ENCODE results near the gene UBE2U.

The UBE2U gene

GRCh38 chr1:64266991-64267390, 63.6 kb downstream of the UBE2U start:
- Histone ChIP-seq H3K9me3 (ENCODE audit: control insufficient read depth, insufficient read depth, low read length) (no peaks in the 10 kb centered on the region), H3K4me3 (ENCODE audit: low read depth, low read length) (no peak overlapping the region), H3K27me3 (ENCODE audit: control insufficient read depth, insufficient read depth, low read length) (no peaks in the 10 kb centered on the region), H3K9ac (ENCODE audit: low read depth, low read length) (no peak overlapping the region), H3K36me3 (ENCODE audit: control insufficient read depth, insufficient read depth, low read length) (no peaks in the 10 kb centered on the region), H3K4me1 (ENCODE audit: control insufficient read depth, insufficient read depth, low read length) (no peaks in the 10 kb centered on the region)

GRCh38 chr1:64268653-64269557, 65.5 kb downstream of the UBE2U start:
- Histone ChIP-seq H3K36me3 (ENCODE audit: control insufficient read depth, insufficient read depth, low read length) (no peaks in the 10 kb centered on the region), H3K27me3 (ENCODE audit: control insufficient read depth, insufficient read depth, low read length) (no peaks in the 10 kb centered on the region), H3K9me3 (ENCODE audit: control insufficient read depth, insufficient read depth, low read length) (peaks cover 6% of the 10 kb centered on the region), H3K4me1 (ENCODE audit: control insufficient read depth, insufficient read depth, low read length) (no peaks in the 10 kb centered on the region), H3K9ac (ENCODE audit: low read depth, low read length) (no peak overlapping the region), H3K4me3 (ENCODE audit: low read depth, low read length) (no peak overlapping the region)

- Histone ChIP-seq H3K27me3 (ENCODE audit: control insufficient read depth, insufficient read depth, low read length) (no peaks in the 10 kb centered on the region), H3K4me1 (ENCODE audit: control insufficient read depth, insufficient read depth, low read length) (no peaks in the 10 kb centered on the region), H3K4me3 (ENCODE audit: low read depth, low read length) (no peak overlapping the region), H3K9ac (ENCODE audit: low read depth, low read length) (no peak overlapping the region), H3K36me3 (ENCODE audit: control insufficient read depth, insufficient read depth, low read length) (no peaks in the 10 kb centered on the region), H3K9me3 (ENCODE audit: control insufficient read depth, insufficient read depth, low read length) (peaks cover 6% of the 10 kb centered on the region)
Observed at GRCh38 chr1:64269558-64269884, 66.1 kb downstream of the UBE2U start.

- Histone ChIP-seq H3K9me3 (ENCODE audit: control insufficient read depth, insufficient read depth, low read length) (no peaks in the 10 kb centered on the region), H3K36me3 (ENCODE audit: control insufficient read depth, insufficient read depth, low read length) (no peaks in the 10 kb centered on the region), H3K27me3 (ENCODE audit: control insufficient read depth, insufficient read depth, low read length) (no peaks in the 10 kb centered on the region), H3K4me3 (ENCODE audit: low read depth, low read length) (no peak overlapping the region), H3K9ac (ENCODE audit: low read depth, low read length) (no peak overlapping the region), H3K4me1 (ENCODE audit: control insufficient read depth, insufficient read depth, low read length) (no peaks in the 10 kb centered on the region)
Observed at GRCh38 chr1:64280001-64280400, 76.6 kb downstream of the UBE2U start.

GRCh38 chr1:64282351-64282750, 78.9 kb downstream of the UBE2U start:
- Histone ChIP-seq H3K9ac (ENCODE audit: low read depth, low read length) (no peak overlapping the region), H3K36me3 (ENCODE audit: control insufficient read depth, insufficient read depth, low read length) (no peaks in the 10 kb centered on the region), H3K9me3 (ENCODE audit: control insufficient read depth, insufficient read depth, low read length) (no peaks in the 10 kb centered on the region), H3K27me3 (ENCODE audit: control insufficient read depth, insufficient read depth, low read length) (no peaks in the 10 kb centered on the region), H3K4me1 (ENCODE audit: control insufficient read depth, insufficient read depth, low read length) (no peaks in the 10 kb centered on the region), H3K4me3 (ENCODE audit: low read depth, low read length) (no peak overlapping the region)

- H3K9me3 ChIP-seq (ENCODE audit: control insufficient read depth, insufficient read depth, low read length) = no peaks in the 10 kb centered on the region
- H3K36me3 ChIP-seq (ENCODE audit: control insufficient read depth, insufficient read depth, low read length) = no peaks in the 10 kb centered on the region
- no peak overlapping the region for H3K4me3 ChIP-seq (ENCODE audit: low read depth, low read length)
- no peak overlapping the region for H3K9ac ChIP-seq (ENCODE audit: low read depth, low read length)
- H3K27me3 ChIP-seq (ENCODE audit: control insufficient read depth, insufficient read depth, low read length) = no peaks in the 10 kb centered on the region
- H3K4me1 ChIP-seq (ENCODE audit: control insufficient read depth, insufficient read depth, low read length) = no peaks in the 10 kb centered on the region
Observed at GRCh38 chr1:64287071-64287470, 83.6 kb downstream of the UBE2U start.

GRCh38 chr1:64290420-64290819, 87.0 kb downstream of the UBE2U start:
- Histone ChIP-seq H3K9me3 (ENCODE audit: control insufficient read depth, insufficient read depth, low read length) (no peaks in the 10 kb centered on the region), H3K9ac (ENCODE audit: low read depth, low read length) (no peak overlapping the region), H3K36me3 (ENCODE audit: control insufficient read depth, insufficient read depth, low read length) (no peaks in the 10 kb centered on the region), H3K4me1 (ENCODE audit: control insufficient read depth, insufficient read depth, low read length) (no peaks in the 10 kb centered on the region), H3K27me3 (ENCODE audit: control insufficient read depth, insufficient read depth, low read length) (no peaks in the 10 kb centered on the region), H3K4me3 (ENCODE audit: low read depth, low read length) (no peak overlapping the region)

- no peak overlapping the region for H3K9ac ChIP-seq (ENCODE audit: low read depth, low read length)
- H3K9me3 ChIP-seq (ENCODE audit: control insufficient read depth, insufficient read depth, low read length) = no peaks in the 10 kb centered on the region
- no peaks in the 10 kb centered on the region for H3K4me1 ChIP-seq (ENCODE audit: control insufficient read depth, insufficient read depth, low read length)
- no peaks in the 10 kb centered on the region for H3K27me3 ChIP-seq (ENCODE audit: control insufficient read depth, insufficient read depth, low read length)
- H3K36me3 ChIP-seq (ENCODE audit: control insufficient read depth, insufficient read depth, low read length) = no peaks in the 10 kb centered on the region
- H3K4me3 ChIP-seq (ENCODE audit: low read depth, low read length) = no peak overlapping the region
Observed at GRCh38 chr1:64291931-64292330, 88.5 kb downstream of the UBE2U start.

GRCh38 chr1:64292399-64292798, 89.0 kb downstream of the UBE2U start:
- H3K4me1 ChIP-seq (ENCODE audit: control insufficient read depth, insufficient read depth, low read length) = no peaks in the 10 kb centered on the region

GRCh38 chr1:64293820-64294219, 90.4 kb downstream of the UBE2U start:
- Histone ChIP-seq H3K9me3 (ENCODE audit: control insufficient read depth, insufficient read depth, low read length) (no peaks in the 10 kb centered on the region), H3K9ac (ENCODE audit: low read depth, low read length) (no peak overlapping the region), H3K27me3 (ENCODE audit: control insufficient read depth, insufficient read depth, low read length) (no peaks in the 10 kb centered on the region), H3K4me1 (ENCODE audit: control insufficient read depth, insufficient read depth, low read length) (no peaks in the 10 kb centered on the region), H3K4me3 (ENCODE audit: low read depth, low read length) (no peak overlapping the region), H3K36me3 (ENCODE audit: control insufficient read depth, insufficient read depth, low read length) (no peaks in the 10 kb centered on the region)

More at GRCh38 chr1:64292399-64292798, 89.0 kb downstream of the UBE2U start:
- H3K4me3 ChIP-seq (ENCODE audit: low read depth, low read length) = no peak overlapping the region
- H3K36me3 ChIP-seq (ENCODE audit: control insufficient read depth, insufficient read depth, low read length) = no peaks in the 10 kb centered on the region
- no peaks in the 10 kb centered on the region for H3K9me3 ChIP-seq (ENCODE audit: control insufficient read depth, insufficient read depth, low read length)
- no peaks in the 10 kb centered on the region for H3K27me3 ChIP-seq (ENCODE audit: control insufficient read depth, insufficient read depth, low read length)
- no peak overlapping the region for H3K9ac ChIP-seq (ENCODE audit: low read depth, low read length)

- no peak overlapping the region for H3K9ac ChIP-seq (ENCODE audit: low read depth, low read length)
- no peaks in the 10 kb centered on the region for H3K9me3 ChIP-seq (ENCODE audit: control insufficient read depth, insufficient read depth, low read length)
- H3K4me3 ChIP-seq (ENCODE audit: low read depth, low read length) = no peak overlapping the region
- no peaks in the 10 kb centered on the region for H3K4me1 ChIP-seq (ENCODE audit: control insufficient read depth, insufficient read depth, low read length)
- H3K36me3 ChIP-seq (ENCODE audit: control insufficient read depth, insufficient read depth, low read length) = no peaks in the 10 kb centered on the region
- H3K27me3 ChIP-seq (ENCODE audit: control insufficient read depth, insufficient read depth, low read length) = no peaks in the 10 kb centered on the region
Observed at GRCh38 chr1:64295136-64295535, 91.7 kb downstream of the UBE2U start.

- no peaks in the 10 kb centered on the region for H3K36me3 ChIP-seq (ENCODE audit: control insufficient read depth, insufficient read depth, low read length)
Observed at GRCh38 chr1:64295561-64295960, 92.1 kb downstream of the UBE2U start.

More at GRCh38 chr1:64295561-64295960, 92.1 kb downstream of the UBE2U start:
- no peaks in the 10 kb centered on the region for H3K9me3 ChIP-seq (ENCODE audit: control insufficient read depth, insufficient read depth, low read length)
- H3K4me3 ChIP-seq (ENCODE audit: low read depth, low read length) = no peak overlapping the region
- H3K9ac ChIP-seq (ENCODE audit: low read depth, low read length) = no peak overlapping the region
- H3K4me1 ChIP-seq (ENCODE audit: control insufficient read depth, insufficient read depth, low read length) = no peaks in the 10 kb centered on the region
- no peaks in the 10 kb centered on the region for H3K27me3 ChIP-seq (ENCODE audit: control insufficient read depth, insufficient read depth, low read length)
